Dedifferentiated amniotic fluid mesenchymal stem cell (primary cell): ENCODE data around the gene LOC101059915.
"Not testable (repeated sequence)": the region's sequence is repeated elsewhere in the genome, so short reads cannot be mapped to it uniquely, and the experiment has no call there.

Experiments used
- DNase-seq: peaks from one replicate; pipeline ENCODE4 v3.0.0-alpha.2; 2016; ENCODE audit errors: extremely low spot score

LOC101059915 gene

DNA sequence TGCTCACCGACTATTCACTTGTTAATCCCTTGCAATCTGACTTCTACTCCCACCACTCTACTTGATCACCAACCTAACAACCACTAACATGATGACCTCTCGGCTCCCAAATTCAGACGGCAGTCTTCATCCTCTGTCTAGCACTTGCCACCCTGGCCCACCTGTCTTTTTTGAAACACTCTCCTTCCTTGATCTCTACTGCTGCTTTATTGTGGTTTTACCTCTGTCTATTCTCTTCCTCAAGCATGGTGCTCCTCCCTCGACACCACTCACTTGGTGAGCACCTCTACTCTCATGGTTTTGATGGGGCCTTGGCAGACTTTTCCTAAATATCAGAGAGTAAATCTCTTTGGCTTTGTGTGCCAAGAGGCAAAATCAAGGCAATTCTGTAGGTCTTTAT lies 27.3 kb upstream of the LOC101059915 start:
- no peak for DNase-seq

DNA sequence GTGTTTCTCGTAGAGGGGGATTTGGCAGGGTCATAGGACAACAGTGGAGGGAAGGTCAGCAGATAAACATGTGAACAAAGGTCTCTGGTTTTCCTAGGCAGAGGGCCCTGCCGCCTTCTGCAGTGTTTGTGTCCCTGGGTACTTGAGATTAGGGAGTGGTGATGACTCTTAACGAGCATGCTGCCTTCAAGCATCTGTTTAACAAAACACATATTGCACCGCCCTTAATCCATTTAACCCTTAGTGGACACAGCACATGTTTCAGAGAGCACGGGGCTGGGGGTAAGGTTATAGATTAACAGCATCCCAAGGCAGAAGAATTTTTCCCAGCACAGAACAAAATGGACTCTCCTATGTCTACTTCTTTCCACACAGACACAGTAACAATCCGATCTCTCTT lies 22.9 kb upstream of the LOC101059915 start:
- DNase-seq = not testable (repeated sequence)

DNA sequence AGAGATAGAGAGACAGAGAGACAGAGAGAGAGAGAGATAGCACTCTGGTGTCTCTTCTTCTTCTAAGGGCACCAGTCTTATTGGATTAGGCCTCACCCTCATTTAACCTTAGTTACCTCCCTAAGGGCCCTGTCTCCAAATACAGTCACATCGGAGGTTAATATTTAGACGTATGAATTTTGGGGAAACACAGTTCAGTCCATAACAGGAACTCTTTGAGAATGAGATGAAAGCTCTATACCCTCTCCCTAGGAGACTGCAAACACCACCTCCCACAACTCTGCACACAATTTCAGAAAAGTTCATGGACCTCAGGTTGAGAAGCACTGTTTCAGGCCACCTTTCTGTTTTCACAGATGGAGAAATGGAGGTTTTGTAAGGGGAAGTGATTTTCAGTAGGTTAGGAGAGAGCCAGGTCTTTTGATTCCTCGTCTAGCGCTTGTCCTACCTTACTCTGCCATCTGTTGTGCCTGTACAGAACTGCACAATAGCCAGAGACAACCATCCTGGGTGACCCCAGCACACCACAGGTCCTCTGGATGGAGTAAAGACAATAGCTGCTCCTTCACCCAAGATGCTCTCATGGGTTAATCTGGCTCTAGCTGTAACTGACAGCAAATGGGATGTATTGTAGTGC lies 16.9 kb upstream of the LOC101059915 start:
- no peak for DNase-seq

DNA sequence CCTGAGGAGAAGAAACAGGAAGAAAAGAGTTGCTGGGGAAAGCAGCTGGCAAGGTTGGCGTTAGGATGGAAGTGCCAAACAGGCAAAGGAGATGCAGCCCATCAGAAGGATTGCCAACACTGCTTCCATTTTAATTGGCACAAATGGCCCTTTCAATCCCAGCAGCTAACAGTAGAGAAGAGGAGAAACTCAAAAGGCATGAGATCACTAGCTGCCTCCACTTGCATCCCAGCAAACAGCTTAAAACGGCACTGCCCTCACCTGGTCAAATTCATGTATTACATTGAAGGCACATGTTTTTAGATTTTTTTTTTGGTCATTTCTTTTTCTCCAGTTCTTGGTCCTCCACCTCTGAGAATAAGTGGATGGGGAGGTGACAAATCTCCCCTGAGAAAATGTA lies 14.9 kb upstream of the LOC101059915 start:
- DNase-seq = peak; percentile 65

DNA sequence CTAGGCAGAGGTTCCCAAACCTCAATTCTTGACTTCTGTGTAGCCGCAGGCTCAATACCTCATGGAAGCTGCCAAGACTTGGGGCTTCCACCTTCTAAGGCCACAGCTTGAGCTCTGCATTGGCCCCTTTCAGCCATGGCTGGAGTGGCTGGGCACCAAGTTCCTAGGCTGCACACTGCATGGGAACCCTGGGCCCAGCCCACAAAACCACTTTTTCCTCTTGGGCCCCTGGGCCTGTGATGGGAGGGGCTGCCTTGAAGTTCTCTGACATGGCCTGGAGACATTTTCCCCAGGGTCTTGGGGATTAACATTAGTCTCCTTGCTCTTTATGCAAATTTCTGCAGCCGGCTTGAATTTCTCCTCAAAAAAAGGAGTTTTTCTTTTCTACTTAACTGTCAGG lies 14.0 kb upstream of the LOC101059915 start:
- DNase-seq = no peak

DNA sequence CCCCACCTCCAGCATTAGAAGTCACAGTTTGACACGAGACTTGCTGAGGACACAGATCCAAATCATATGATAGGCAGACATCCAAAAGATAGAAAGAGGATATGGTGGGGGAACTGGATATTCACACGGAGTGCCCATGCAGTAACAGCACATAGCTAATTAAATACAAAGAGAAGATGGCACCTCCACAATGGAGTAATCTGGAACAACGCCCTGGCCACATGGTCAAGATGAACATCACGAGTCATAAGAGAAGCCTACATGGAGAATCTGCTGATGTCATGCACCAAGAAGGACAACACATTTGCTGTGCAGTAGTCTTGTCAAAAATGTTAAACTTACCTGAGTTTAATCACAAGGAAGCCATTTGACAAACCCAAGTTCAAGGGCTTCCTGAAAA lies 10.1 kb upstream of the LOC101059915 start:
- DNase-seq = no peak

DNA sequence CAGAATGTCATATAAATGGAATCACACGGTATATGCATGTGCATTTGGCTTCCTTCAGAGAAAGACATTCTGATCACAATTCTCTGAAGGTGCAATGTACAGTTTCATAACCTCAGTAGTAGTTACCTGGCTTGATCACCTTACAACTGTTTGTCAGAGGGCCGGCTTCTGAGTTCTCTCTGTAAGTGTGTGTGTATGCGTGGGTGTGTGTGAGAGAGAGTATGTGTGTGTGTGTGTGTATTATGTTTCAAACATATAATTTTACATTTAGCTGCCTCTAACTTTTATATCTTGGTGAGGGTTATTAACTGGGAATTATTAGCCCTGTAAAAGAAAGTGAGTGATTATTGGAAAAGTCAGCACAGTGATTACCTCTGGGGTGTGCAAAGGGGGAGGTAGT lies 8.0 kb upstream of the LOC101059915 start:
- DNase-seq = no peak

DNA sequence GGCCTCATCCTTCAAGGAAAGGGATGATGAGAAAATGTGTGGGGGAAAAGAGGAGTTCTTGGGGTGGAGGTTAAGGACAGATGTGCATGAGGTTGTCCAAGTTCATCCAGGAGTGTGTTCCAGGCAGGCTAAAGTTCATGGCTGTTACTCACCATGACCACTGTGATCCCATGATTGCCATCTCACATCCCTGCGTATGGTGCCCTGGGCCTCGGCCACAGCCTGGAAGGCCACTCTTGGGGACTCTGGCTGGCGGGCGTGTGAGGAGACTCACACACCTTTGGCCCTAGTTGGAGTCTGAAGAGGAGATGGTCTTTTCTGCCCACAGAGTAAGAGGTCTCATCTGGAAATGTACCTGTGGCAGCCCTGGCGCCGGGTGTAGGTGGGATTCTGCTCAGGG lies 7.4 kb upstream of the LOC101059915 start:
- DNase-seq = no peak

DNA sequence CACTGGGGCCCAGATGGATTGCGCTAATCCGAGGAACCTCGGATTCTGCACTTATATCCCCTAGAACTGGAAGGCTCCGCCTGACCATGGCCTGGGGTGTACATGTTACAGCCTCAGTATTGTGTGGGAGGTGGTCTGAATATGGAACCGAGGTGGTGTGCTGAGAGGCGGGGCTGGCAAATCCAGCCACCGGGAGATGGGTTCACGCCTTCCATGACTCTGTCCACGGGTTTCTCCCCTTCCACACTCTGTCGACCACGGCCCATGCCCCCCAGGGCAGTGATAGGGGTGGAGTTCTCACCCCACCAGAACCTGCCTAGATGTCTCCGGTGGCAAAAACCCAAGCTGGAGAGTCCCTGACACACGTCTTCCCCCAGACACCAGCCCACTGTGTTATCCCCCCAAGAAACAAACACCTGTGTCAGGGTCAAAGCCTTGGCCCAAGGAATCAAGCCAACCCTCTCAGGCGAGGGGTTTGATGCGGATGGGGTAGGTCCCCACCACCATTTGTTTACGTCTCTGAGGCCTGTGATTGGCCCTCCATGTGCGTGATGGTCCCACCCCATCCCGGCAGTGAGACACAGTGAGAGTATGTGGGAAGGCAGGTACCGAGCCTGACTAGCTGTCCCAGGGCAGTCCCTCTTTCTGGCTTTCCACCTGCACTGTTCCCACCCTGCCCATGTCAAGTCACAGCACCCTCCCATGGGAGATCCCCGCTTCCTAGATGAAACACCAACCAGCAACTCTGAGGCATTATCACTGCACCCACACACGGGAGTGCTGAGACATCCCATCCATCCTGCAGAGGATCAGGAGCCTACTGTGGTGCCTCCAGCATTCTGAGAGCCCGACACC lies 6.6 kb upstream of the LOC101059915 start:
- DNase-seq = no peak

DNA sequence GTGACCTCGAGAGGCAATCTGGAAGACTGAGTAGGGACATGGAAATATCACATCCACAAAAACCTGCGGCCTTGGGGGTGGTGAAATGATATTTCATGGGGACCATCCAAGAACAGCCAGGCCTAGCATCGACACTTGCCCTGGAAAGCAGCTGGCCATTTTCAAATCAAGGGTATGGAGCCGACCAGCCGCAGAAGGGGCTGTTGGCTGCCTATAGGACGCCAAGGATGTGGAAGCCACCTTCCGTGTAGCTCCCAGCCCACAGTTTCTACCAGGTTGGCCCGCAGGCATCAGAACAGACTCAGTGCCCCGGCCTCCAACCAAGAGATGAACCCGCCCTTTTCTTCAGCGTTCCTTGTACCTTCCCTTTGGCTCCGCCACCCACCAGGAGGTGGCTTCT lies 5.4 kb upstream of the LOC101059915 start:
- DNase-seq = no peak

DNA sequence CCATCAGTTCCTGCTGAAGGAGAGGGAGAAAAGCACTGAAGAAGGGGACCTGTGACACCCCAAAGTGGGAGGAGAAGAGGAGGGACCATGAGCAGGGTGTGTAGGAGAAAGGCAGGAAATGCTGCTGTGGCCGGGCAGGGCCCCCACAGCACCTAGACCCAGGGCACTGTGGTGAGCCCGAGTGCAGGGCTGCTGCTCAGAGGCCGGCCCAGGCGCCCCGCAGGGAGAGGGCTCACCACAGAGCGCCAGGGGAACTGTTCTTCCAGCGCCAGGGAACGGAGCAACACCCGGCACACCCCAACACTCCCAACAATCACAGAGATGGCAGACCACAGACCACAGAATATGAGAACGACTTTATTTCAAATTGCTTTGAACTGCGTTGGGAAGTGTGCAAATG lies 4.7 kb upstream of the LOC101059915 start:
- not testable (repeated sequence) for DNase-seq

DNA sequence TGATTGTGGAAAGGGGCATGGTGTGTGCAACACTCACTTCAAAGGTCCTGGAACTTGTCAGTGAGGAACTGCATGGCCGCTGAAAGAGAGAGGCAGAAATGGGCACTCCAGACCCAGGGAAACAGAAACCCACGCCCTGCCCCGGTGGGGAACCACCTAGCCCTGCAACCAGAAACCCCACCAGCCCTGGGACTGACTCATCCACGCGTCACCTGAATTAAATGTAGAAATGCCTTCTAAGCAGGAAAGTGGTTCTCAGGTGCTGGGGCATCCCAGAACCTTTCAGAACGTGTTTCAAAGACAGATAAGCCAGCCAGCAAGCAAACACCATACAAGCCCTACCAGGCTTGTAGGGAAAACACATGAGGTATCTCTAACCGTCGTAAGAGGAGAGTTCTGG lies 4.1 kb upstream of the LOC101059915 start:
- DNase-seq = not testable (repeated sequence)

DNA sequence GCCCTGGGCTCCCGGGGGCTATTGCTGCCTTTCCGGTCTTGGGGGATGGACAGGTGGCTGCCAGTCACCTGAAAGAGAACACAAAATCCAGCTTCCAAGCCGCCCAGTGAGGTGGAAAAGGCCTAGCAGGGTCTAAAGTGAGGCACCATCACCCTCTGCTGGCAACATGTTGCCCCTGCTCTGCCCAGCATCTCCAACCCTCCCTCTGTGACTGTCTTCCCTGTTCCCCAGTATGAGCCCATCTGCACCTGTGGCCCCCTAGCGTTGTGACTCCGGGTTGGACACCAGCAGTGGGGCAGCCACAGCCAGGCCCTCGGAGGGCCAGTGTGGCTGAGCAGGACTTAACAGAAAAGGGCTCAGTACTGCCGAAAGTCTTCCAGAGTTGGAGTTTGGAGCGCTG lies 3.1 kb upstream of the LOC101059915 start:
- DNase-seq = not testable (repeated sequence)

DNA sequence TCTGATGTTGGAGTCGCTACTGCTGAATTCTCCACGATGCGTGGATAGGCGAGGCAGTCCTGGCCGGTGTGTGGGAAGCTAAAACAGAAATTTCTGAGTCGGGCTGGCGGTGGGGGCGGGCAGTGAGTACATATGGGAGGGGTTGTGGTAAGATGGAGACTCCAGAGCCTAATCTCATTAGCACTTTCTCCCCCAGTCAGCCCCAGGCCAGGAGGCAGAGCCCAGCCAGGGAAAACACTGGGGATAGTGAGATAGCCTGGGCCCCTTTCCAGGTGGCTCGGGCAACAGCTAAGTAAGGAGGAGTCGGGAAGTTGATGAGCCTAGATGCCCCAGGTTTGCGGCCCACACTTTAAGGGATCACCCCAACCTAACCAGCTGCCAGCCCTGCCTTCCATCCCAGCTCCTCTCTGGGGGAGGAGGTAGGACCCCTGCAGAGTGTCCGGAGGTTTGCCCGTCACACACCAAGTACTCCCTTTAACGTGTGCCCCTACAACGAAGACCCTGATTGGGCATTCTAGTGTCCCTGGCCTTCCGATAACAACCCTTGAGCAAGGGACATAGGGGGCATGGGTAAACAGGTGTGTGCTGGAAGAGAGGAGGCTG lies 2.4 kb upstream of the LOC101059915 start:
- no peak for DNase-seq

DNA sequence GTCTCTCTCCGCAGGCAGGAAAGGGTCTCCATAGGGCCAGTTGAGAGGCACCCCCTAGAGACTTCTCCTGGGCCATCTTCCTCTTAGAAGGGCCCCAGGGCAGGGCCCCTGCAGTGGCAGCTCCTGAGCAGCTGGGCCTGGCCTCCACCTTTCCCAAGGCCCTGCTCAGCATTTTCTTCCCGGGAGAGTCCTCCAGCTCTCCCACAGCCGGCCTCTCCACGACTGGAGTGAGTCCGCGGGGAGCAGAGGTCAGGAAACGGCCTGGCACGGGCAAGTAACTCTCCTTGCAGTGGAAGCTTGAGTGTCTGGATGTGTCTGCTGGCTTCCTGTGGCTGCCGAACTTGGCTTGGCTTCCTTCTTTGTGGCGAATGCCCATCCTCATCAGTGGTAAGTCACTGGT lies 1.6 kb upstream of the LOC101059915 start:
- no peak for DNase-seq

DNA sequence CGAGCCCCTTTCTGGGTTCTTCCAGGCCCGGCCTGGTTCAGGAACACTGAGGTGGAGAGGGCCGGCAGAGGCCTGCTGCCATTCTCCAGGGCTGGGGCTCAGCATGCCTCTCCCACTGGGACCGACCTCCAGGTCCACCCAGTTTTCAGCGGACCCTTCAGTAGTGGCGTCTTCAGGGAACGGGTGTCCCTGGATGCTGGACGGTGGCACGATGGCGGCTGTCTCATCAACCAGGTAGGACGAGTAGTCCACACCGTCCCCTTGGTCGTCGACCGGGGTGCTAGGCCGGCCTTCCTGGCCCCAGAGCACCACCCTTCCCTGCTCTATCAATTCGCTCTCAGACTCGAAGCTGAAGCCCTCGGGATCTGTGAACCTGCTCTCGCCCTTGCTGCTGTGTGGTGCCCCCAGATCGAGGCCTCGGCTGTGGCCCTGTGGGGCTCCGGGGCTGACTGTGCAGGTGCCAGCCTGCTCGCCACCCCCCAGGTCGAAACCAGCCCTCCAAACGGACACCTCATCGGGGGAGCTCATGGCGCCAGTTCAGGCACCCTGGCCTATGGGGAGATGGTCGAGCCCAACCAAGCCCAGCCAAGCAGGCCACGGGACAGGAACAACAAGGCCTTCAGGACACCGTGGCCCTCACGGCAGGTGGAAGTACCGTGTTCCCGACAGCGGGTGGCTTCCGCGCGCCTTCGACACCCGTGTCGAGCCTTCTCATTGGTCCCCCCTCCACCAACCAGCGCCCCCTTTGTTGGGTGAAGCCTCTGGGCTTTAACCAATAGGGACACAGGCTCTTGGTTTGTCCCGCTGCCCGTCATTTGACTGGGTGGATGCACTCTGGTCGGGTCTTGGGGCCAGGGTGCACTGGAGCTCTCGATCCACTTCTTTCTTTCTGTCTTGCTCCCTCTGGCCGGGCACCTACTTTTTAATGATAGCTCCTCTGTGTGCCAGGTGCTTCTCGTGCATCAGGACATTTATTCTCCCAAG lies 814 bp upstream of the LOC101059915 start:
- DNase-seq = no peak

DNA sequence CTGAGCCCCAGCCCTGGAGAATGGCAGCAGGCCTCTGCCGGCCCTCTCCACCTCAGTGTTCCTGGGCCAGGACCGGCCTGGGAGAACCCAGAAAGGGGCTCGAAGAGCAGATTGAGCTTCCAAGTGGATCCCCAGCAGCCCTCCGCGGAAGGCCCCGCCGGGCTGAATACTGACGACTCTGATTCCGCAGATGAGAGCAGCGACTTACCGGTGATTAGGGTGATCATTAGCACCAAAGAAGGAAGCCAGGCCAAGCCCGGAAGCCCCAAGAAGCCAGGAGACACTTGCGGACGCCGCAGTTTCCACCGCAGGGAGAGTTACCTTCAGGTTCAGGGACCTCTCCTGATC lies 876 bp downstream of the LOC101059915 start:
- no peak for DNase-seq

DNA sequence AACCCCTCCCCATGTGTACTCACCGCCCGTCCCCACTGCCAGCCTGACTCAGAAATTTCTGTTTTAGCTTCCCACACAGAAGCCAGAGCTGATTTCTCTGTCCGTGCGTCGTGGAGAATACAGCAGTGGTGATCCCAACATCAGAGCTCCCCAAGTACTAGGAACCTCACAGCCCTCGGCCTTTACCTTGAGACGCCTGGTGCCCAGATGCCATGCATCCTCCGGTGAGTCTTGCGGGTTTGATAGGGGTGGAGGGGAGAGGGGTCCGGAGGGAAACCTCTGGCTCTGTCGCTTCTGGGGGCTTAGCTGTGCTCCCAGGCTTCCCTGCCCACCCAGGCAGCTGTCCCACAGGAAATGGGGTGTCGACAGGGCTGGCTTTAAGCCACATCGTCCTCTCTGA lies 2.1 kb downstream of the LOC101059915 start:
- no peak for DNase-seq

DNA sequence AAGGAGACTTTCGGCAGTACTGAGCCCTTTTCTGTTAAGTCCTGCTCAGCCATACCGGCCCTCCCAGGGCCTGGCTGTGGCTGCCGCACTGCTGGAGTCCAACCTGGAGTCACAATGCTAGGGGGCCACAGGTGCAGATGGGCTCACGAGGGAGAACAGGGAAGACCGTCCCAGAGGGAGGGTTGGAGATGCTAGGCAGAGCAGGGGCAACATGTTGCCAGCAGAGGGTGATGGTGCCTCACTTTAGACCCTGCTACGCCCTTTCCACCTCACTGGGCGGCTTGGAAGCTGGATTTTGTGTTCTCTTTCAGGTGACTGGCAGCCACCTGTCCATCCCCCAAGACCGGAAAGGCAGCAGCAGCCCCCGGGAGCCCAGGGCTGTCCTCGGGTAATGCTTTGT lies 2.6 kb downstream of the LOC101059915 start:
- not testable (repeated sequence) for DNase-seq

DNA sequence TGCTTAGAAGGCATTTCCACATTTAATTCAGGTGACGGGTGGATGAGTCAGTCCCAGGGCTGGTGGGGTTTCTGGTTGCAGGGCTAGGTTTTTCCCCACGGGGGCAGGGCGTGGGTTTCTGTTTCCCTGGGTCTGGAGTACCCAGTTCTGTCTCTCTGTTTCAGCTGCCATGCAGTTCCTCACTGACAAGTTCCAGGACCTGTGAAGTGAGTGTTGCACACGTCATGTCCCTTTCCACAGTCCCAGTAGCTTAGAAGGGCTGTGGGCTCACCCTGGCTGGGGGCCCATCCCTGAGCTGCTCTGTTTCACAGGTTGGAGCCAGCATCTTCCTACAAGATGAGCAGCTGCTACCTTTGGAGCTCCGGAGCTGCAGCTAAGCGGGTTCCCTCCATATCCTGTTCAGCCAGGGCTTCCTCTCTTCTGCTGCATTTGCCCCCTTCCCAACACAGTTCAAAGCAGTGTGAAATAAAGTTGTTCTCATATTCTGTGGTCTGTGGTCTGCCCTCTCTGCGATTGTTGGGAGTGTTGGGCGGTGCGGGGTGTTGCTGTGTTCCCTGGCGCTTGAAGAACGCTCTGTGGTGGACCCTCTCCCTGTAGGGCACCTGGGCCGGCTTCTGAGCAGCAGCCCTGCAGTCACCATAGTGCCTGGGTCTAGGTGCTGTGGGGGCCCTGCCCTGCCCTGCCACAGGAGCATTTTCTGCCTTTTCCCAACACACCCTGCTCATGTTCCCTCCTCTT lies 3.9 kb downstream of the LOC101059915 start:
- no peak for DNase-seq

DNA sequence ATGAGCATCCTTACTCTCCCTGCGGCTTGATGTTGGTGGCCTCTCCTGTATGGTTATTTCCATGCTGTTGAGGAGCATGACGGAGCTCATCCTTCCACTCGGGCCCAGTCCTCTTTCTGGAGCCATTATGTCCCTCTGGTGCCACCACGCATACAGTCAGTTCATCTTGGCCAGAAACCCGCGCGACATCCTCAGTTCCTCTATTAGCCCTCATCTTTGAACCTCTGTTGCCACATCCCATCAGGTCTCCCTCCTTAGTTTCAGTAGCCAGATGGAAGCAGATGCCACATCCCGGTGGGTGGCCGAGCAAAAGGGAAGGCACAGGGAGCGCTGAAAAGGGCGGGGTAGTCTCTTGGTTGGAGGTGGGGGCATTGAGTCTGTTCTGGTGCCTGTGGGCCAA lies 4.6 kb downstream of the LOC101059915 start:
- DNase-seq = no peak
